ENCODE data around the gene HTR1A. TPM values are rescaled to one million over a fixed set of nuclear protein-coding genes. Genes with fewer than 3 reads are reported as not detected.
A peak's percentile ranks its signal among the peaks of the same experiment; 100 is the strongest.

Gene HTR1A
- total and polyA plus RNA-seq, 8 donors = 0.35 TPM; not detected in 7

- Histone ChIP-seq H3K36me3 (no peaks in the 10 kb centered on the region), H3K27me3 (no peaks in the 10 kb centered on the region), H3K27ac (no peak overlapping the region), H3K4me3 (no peak overlapping the region), H3K4me1 (no peaks in the 10 kb centered on the region), H3K9me3 (no peaks in the 10 kb centered on the region)
- DNase-seq (no peak), ATAC-seq (no peak)
- no peak for TF ChIP-seq CTCF (IDR thresholded peaks at IDR 0.05)
- intact Hi-C loops (cut with DNase I) = no loop called here
Observed at GRCh38 chr5:63931836-63932235, 30.4 kb downstream of the HTR1A start.

- no peak overlapping the region for H3K4me3 ChIP-seq
- ATAC-seq = no peak
- no peaks in the 10 kb centered on the region for H3K9me3 ChIP-seq
- H3K27ac ChIP-seq = no peak overlapping the region
- H3K36me3 ChIP-seq = no peaks in the 10 kb centered on the region
- no peak for DNase-seq
- no peaks in the 10 kb centered on the region for H3K27me3 ChIP-seq
- intact Hi-C loops (cut with DNase I) = no loop called here
- no peaks in the 10 kb centered on the region for H3K4me1 ChIP-seq
- TF ChIP-seq CTCF (IDR thresholded peaks at IDR 0.05) = no peak
Observed at GRCh38 chr5:63928451-63928850, 33.8 kb downstream of the HTR1A start.

- no peak overlapping the region for H3K27ac ChIP-seq
- peak in 2 of 4 donors; percentile 3 to 7 for DNase-seq
- no peaks in the 10 kb centered on the region for H3K27me3 ChIP-seq
- intact Hi-C loops (cut with DNase I) = no loop called here
- no peaks in the 10 kb centered on the region for H3K4me1 ChIP-seq
- H3K4me3 ChIP-seq = no peak overlapping the region
- no peak for TF ChIP-seq CTCF (IDR thresholded peaks at IDR 0.05)
- ATAC-seq = peak; percentile 61
- no peaks in the 10 kb centered on the region for H3K36me3 ChIP-seq
- H3K9me3 ChIP-seq = no peaks in the 10 kb centered on the region
Observed at GRCh38 chr5:63923914-63924313, 38.3 kb downstream of the HTR1A start.

- intact Hi-C loops (cut with DNase I) = no loop called here
- H3K27ac ChIP-seq = no peak overlapping the region
- H3K27me3 ChIP-seq = no peaks in the 10 kb centered on the region
- no peak for DNase-seq
- H3K36me3 ChIP-seq = no peaks in the 10 kb centered on the region
- TF ChIP-seq CTCF (IDR thresholded peaks at IDR 0.05) = no peak
- no peak for ATAC-seq
- H3K4me1 ChIP-seq = no peaks in the 10 kb centered on the region
- peaks cover 0 to 1% of the 10 kb centered on the region in 2 donors for H3K9me3 ChIP-seq
- no peak overlapping the region for H3K4me3 ChIP-seq
Observed at GRCh38 chr5:63919763-63920478, 42.3 kb downstream of the HTR1A start.

GRCh38 chr5:63916786-63917185 is 45.5 kb downstream of the HTR1A start:
- intact Hi-C loops (cut with DNase I) = no loop called here
- peaks cover 0 to 8% of the 10 kb centered on the region in 2 donors for H3K9me3 ChIP-seq
- H3K4me3 ChIP-seq = no peak overlapping the region
- TF ChIP-seq CTCF (IDR thresholded peaks at IDR 0.05) = no peak
- no peaks in the 10 kb centered on the region for H3K4me1 ChIP-seq
- no peak overlapping the region for H3K27ac ChIP-seq
- H3K36me3 ChIP-seq = no peaks in the 10 kb centered on the region
- H3K27me3 ChIP-seq = no peaks in the 10 kb centered on the region
- DNase-seq (no peak), ATAC-seq (no peak)

Measured in left lung (tissue), 10 donors.